Endodermal cell (in vitro differentiated cells): ENCODE results near the gene GFPT1. TPM values are rescaled to one million over a fixed set of nuclear protein-coding genes. Genes with fewer than 3 reads are reported as not detected.

Experiments used
- DNase-seq: peaks from one replicate; pipeline ENCODE4 v3.0.0-alpha.2; 2017
- H3K27ac ChIP-seq: 2 replicates; pipeline ENCODE4 v1.5.1; 2013; ENCODE audit warnings: mild to moderate bottlenecking, low read depth, low read length, moderate library complexity
- H3K27me3 ChIP-seq: 2 replicates; pipeline ENCODE4 v1.6.1; 2013; ENCODE audit warnings: mild to moderate bottlenecking, low read length, moderate library complexity; ENCODE audit not compliant: insufficient read depth, control insufficient read depth, poor library complexity, severe bottlenecking
- H3K36me3 ChIP-seq: 2 replicates; pipeline ENCODE4 v1.7.0; 2013; ENCODE audit warnings: mild to moderate bottlenecking, low read length, moderate library complexity; ENCODE audit not compliant: control insufficient read depth, insufficient read depth
- H3K4me1 ChIP-seq: one replicate; pipeline ENCODE4 v1.7.0; 2013; ENCODE audit warnings: low read length; ENCODE audit not compliant: control insufficient read depth, insufficient read depth
- H3K4me3 ChIP-seq: 2 replicates; pipeline ENCODE4 v1.5.1; 2013; ENCODE audit warnings: mild to moderate bottlenecking, low read length, moderate library complexity
- H3K9ac ChIP-seq: 2 replicates; pipeline ENCODE4 v1.6.1; 2013; ENCODE audit warnings: mild to moderate bottlenecking, low read length, moderate library complexity; ENCODE audit not compliant: poor library complexity, severe bottlenecking; ENCODE audit errors: extremely low read depth
- H3K9me3 ChIP-seq: 2 replicates; pipeline ENCODE4 v1.6.1; 2013; ENCODE audit warnings: mild to moderate bottlenecking, low read length, moderate library complexity; ENCODE audit not compliant: control insufficient read depth
- H3K27ac Mint-ChIP-seq: 2 replicates; pipeline ENCODE4 v1.8.0; 2020; ENCODE audit warnings: mixed read lengths
- H3K27me3 Mint-ChIP-seq: 2 replicates; pipeline ENCODE4 v1.8.0; 2021; ENCODE audit warnings: mild to moderate bottlenecking, mixed read lengths; ENCODE audit not compliant: insufficient read depth
- H3K36me3 Mint-ChIP-seq: 2 replicates; pipeline ENCODE4 v1.8.0; 2020; ENCODE audit warnings: low read depth, mixed read lengths
- H3K4me1 Mint-ChIP-seq: 2 replicates; pipeline ENCODE4 v1.8.0; 2020; ENCODE audit warnings: mixed read lengths
- H3K4me3 Mint-ChIP-seq: 2 replicates; pipeline ENCODE4 v1.8.0; 2020; ENCODE audit warnings: mild to moderate bottlenecking, moderate library complexity, mixed read lengths
- H3K9me3 Mint-ChIP-seq: 2 replicates; pipeline ENCODE4 v1.8.0; 2020; ENCODE audit warnings: mild to moderate bottlenecking, mixed read lengths
- WGBS, 2 experiments: methylation state at CpG; one replicate each; pipeline versions ENCODE4 v1.1.5 to v1.1.7; 2013; ENCODE audit warnings: missing lambda C conversion rate in 2 of 2, mixed read lengths in 1 of 2; ENCODE audit not compliant: insufficient coverage in 1 of 2, insufficient read length in 1 of 2; 5-methylcytosine and 5-hydroxymethylcytosine counted together
- total RNA-seq, 2 donors: library from RNA; stranded (reverse); fragmentation: NEBNext Ultra II Directional in 1 of 2; extraction: Animal tissue kit (Norgen Biotek cat#: 25700) in 1 of 2; gene quantifications; 2 replicates in 1 of 2; 3 replicates in 1 of 2; pipeline ENCODE4 v1.2.1, GENCODE V29; 2021
- TF ChIP-seq, protein P1 (sequence below): fragments of 200-600 bp; sonication (generic); conservative IDR thresholded peaks from 2 replicates; pipeline ENCODE4 v1.5.0; 2021; ENCODE audit warnings: antibody characterized with exemption, mild to moderate bottlenecking

The GFPT1 gene
- total RNA-seq, 2 donors from 2014 or later: 79.8 to 95.9 TPM

- no peak overlapping the region for H3K27ac Mint-ChIP-seq
- H3K4me3 Mint-ChIP-seq: no peak overlapping the region
- no peaks in the 10 kb centered on the region for H3K9me3 Mint-ChIP-seq
Measured at GRCh38 chr2:69344305-69344704, 42.7 kb downstream of the GFPT1 start.

GRCh38 chr2:69340101-69340775 lies 46.8 kb downstream of the GFPT1 start:
- H3K4me3 ChIP-seq: no peak overlapping the region
- H3K27me3 ChIP-seq: no peaks in the 10 kb centered on the region
- TF ChIP-seq, protein P1, sequence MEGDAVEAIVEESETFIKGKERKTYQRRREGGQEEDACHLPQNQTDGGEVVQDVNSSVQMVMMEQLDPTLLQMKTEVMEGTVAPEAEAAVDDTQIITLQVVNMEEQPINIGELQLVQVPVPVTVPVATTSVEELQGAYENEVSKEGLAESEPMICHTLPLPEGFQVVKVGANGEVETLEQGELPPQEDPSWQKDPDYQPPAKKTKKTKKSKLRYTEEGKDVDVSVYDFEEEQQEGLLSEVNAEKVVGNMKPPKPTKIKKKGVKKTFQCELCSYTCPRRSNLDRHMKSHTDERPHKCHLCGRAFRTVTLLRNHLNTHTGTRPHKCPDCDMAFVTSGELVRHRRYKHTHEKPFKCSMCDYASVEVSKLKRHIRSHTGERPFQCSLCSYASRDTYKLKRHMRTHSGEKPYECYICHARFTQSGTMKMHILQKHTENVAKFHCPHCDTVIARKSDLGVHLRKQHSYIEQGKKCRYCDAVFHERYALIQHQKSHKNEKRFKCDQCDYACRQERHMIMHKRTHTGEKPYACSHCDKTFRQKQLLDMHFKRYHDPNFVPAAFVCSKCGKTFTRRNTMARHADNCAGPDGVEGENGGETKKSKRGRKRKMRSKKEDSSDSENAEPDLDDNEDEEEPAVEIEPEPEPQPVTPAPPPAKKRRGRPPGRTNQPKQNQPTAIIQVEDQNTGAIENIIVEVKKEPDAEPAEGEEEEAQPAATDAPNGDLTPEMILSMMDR: no peak
- H3K9me3 Mint-ChIP-seq: no peaks in the 10 kb centered on the region
- H3K9ac ChIP-seq: no peak overlapping the region
- 62 to 80% methylated on average over 1 to 3 of the region's 3 CpGs for WGBS, 2 experiments
- peaks cover 91% of the 10 kb centered on the region for H3K36me3 ChIP-seq
- no peak overlapping the region for H3K4me3 Mint-ChIP-seq
- H3K36me3 Mint-ChIP-seq: peaks cover 86% of the 10 kb centered on the region
- no peaks in the 10 kb centered on the region for H3K9me3 ChIP-seq
- H3K27me3 Mint-ChIP-seq: no peaks in the 10 kb centered on the region
- no peak overlapping the region for H3K27ac ChIP-seq
- no peaks in the 10 kb centered on the region for H3K4me1 ChIP-seq
- no peak for DNase-seq
- no peaks in the 10 kb centered on the region for H3K4me1 Mint-ChIP-seq
- H3K27ac Mint-ChIP-seq: no peak overlapping the region

More at GRCh38 chr2:69344305-69344704, 42.7 kb downstream of the GFPT1 start:
- Mint-ChIP-seq H3K4me1 (peaks cover 15% of the 10 kb centered on the region), H3K36me3 (peaks cover 79% of the 10 kb centered on the region), H3K27me3 (no peaks in the 10 kb centered on the region)
- peaks cover 90% of the 10 kb centered on the region for H3K36me3 ChIP-seq
- no peak for DNase-seq
- H3K27ac ChIP-seq: no peak overlapping the region
- no peak overlapping the region for H3K4me3 ChIP-seq
- TF ChIP-seq, protein P1: no peak
- no peak overlapping the region for H3K9ac ChIP-seq
- H3K4me1 ChIP-seq: peaks cover 4% of the 10 kb centered on the region
- H3K9me3 ChIP-seq: no peaks in the 10 kb centered on the region
- no peaks in the 10 kb centered on the region for H3K27me3 ChIP-seq

GRCh38 chr2:69335311-69335710 lies 51.7 kb downstream of the GFPT1 start:
- WGBS, 2 experiments: 92 to 93% methylated on average over 2 of the region's 2 CpGs
- Histone ChIP-seq H3K4me1 (no peaks in the 10 kb centered on the region), H3K9ac (no peak overlapping the region), H3K9me3 (no peaks in the 10 kb centered on the region), H3K27ac (no peak overlapping the region), H3K4me3 (no peak overlapping the region), H3K27me3 (no peaks in the 10 kb centered on the region), H3K36me3 (peaks cover 89% of the 10 kb centered on the region)
- Mint-ChIP-seq H3K4me3 (no peak overlapping the region), H3K27ac (no peak overlapping the region), H3K4me1 (no peaks in the 10 kb centered on the region), H3K36me3 (peaks cover 60% of the 10 kb centered on the region), H3K9me3 (no peaks in the 10 kb centered on the region), H3K27me3 (no peaks in the 10 kb centered on the region)
- TF ChIP-seq, protein P1: no peak
- no peak for DNase-seq
